Choroid plexus epithelial cell (primary cell): ENCODE results near the gene SEBOX.
A peak's percentile ranks its signal among the peaks of the same experiment; 100 is the strongest.

Experiments used
- DNase-seq: peaks from one replicate; pipeline ENCODE4 v3.0.0-alpha.2; 2010; ENCODE audit warnings: low read depth
- H3K4me3 ChIP-seq: 2 replicates; pipeline ENCODE4 v1.5.1; 2011; ENCODE audit warnings: low read depth, mild to moderate bottlenecking, control low read depth, low read length, moderate library complexity
- TF ChIP-seq, protein P1 (sequence below): conservative IDR thresholded peaks from 2 replicates; pipeline ENCODE4 v1.5.1; 2011; ENCODE audit warnings: low read depth, mild to moderate bottlenecking, control low read depth, inconsistent platforms, low read length, moderate library complexity

Gene SEBOX, protein sequence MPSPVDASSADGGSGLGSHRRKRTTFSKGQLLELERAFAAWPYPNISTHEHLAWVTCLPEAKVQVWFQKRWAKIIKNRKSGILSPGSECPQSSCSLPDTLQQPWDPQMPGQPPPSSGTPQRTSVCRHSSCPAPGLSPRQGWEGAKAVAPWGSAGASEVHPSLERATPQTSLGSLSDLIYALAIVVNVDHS

DNA sequence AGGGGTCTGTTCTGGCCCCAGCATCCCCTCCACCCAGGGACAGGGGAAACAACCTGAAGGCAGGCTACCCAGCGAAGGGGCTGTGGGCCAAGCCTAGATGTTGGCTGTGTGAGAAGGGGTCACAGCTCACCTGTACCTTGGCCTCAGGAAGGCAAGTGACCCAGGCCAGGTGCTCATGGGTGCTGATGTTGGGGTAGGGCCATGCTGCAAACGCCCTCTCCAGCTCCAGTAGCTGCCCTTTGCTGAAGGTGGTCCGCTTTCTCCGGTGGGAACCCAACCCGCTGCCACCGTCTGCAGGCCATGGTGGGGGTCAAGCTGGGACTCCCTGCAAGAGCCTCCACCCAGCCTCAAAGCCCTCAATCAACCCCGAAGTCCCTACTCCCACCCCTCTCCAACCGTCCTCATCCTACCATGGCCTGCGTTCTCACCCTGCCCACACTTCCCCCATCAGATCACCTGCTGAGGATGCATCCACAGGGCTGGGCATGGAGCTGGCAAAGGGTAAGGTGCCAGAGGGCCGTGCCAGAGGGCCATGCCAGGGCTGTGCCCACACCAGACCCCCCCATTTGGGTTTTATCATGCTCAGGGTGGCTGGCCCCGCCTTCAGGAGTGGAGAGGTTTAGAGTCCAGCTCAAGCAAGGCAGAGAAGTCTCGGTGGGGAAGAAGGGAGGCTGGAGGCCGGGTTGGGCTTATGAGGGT lies at the start of gene SEBOX:
SEBOX (minus strand) TSS at position 535 of the 699 bp plus-strand sequence; CDS start at position 487, 48 bp downstream.
- TF ChIP-seq, protein P1, sequence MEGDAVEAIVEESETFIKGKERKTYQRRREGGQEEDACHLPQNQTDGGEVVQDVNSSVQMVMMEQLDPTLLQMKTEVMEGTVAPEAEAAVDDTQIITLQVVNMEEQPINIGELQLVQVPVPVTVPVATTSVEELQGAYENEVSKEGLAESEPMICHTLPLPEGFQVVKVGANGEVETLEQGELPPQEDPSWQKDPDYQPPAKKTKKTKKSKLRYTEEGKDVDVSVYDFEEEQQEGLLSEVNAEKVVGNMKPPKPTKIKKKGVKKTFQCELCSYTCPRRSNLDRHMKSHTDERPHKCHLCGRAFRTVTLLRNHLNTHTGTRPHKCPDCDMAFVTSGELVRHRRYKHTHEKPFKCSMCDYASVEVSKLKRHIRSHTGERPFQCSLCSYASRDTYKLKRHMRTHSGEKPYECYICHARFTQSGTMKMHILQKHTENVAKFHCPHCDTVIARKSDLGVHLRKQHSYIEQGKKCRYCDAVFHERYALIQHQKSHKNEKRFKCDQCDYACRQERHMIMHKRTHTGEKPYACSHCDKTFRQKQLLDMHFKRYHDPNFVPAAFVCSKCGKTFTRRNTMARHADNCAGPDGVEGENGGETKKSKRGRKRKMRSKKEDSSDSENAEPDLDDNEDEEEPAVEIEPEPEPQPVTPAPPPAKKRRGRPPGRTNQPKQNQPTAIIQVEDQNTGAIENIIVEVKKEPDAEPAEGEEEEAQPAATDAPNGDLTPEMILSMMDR: no peak
- H3K4me3 ChIP-seq: no peak within 1 kb of the TSS
- no peak for DNase-seq

DNA sequence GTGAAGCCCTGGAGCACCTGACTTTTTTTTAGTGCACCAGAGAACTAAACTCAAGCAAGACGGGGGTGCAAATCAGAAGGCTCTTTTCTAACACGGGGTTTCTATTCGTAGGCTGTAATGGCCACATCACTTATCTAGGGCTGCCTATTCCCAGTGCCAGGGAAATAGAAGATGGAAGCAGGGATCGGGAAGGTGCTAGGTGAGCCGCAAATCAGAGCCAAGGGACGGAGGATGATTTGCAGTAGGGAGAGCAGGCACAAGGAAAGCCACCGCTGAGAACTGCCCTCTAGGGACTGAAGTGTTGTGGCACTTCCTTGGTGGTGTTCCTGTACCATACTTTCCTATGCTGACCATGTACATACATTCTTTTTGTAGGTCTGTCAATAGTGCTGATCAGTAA lies 48.8 kb upstream of the SEBOX start:
- H3K4me3 ChIP-seq: no peak overlapping the region
- TF ChIP-seq, protein P1: no peak
- no peak for DNase-seq

DNA sequence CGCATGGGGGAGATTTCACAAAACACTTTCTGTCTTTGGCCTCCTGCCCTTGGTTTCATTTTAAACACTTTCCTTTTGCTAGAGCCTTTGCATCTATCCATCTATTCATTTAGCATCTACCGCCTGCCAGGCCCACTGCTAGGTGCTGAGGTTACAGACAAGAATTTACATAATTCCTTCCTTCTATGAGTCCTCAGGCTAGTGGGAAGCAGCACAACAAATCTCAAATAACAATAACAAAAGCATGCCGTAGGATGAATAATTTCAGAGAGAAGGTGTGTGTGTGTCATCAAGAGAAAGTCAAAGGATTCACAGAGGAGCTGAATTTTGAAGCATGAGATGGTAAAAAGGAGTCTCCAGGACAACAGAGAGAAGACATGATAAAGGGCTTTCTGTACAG lies 47.1 kb upstream of the SEBOX start:
- no peak for DNase-seq
- no peak overlapping the region for H3K4me3 ChIP-seq
- TF ChIP-seq, protein P1: no peak

DNA sequence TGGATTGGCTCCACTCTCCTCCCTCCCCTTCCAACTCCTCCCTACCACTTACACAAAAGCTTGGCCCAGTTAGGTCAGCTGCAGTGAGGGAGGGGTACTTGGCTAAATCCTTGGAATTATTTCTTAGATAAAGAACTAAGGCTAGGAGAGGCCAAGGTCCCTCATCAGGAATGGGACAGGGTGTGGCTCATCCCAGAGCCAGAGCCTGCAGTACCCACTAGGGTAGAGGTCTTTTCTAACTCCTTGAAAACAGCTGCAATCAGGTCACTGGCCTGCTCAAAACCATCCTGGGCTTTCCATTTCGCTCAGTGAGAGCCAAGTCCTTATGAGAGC lies 42.9 kb upstream of the SEBOX start:
- DNase-seq: no peak
- H3K4me3 ChIP-seq: no peak overlapping the region
- TF ChIP-seq, protein P1: no peak

DNA sequence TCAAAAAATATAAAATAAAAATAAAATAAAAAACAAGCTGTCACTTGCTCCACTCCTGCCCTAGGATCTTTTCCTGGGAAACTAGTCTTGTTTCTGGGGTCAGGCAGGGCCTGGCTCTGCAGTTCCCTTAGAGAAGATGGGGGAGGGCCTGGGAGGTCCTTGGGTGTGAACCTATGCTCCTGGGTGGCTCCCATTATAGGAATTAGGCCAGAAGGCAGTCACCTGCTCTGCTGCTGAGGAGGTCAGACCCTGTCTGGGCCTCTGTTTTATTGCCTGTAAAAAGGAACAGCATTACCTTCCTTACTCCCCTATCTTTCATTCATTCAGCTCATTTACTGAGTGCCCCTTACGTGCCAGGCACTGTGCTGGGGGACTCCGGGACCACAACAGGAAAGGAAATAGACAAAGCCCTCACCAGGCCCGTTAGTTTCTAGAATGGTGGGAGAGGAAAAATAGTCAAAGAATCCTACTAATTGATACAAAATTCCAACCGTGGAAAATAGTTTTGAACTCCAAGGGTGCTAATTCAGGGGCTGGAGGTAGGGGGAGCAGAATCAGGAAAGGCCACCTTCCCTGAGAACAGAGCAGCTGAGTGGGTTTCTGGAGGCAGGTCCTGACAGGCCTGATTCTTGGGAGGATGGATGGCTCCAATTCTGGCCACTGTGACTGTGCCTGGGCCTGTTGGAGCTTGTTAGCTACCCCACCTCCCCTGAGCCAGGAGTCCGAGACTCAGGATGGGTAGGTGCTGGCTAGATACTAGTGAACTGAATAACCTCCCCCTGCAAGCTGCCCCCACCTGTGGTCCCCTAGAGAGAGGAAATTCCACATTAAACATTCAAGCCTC lies 42.4 kb upstream of the SEBOX start:
- H3K4me3 ChIP-seq: no peak overlapping the region
- no peak for DNase-seq
- TF ChIP-seq, protein P1: peak; percentile 14

DNA sequence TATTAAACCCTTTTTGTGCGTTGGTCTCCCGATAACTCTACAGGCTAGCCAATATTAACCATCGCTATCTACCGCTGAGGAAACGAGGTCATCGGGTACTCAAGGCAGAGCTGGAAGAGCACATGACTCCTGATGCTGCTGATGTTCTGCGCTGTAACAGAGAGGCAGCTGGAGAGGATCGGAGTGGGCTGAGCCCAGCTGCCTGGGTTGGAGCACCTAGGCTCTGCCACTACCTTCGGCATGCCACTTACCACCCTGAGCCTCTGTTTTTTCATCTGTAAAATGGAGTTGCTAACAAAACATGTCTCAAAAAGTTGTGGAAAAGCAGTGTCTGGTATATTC lies 41.4 kb upstream of the SEBOX start:
- H3K4me3 ChIP-seq: peak overlapping the region; percentile 65
- peak; percentile 13 for DNase-seq
- TF ChIP-seq, protein P1: no peak
